GM10248 (cell line): ENCODE data around the gene TMCO4.

Experiments
- CTCF ChIA-PET: fragments of 300-600 bp; sonication (Branson Sonifier 250); formaldehyde crosslinking; extraction: SDS; loops from one replicate; lab custom pipeline; 2021; ENCODE audit warnings: antibody characterized with exemption; lab: Yijun Ruan, JAX
- POLR2A ChIA-PET: fragments of 350-650 bp; sonication (Branson Sonifier 250); formaldehyde crosslinking; extraction: SDS; loops from one replicate; lab custom pipeline; 2020; ENCODE audit warnings: antibody characterized with exemption; lab: Yijun Ruan, JAX
- DNase-seq: peaks from one replicate; pipeline ENCODE4 v3.0.0; 2012; ENCODE audit errors: extremely low spot score
- CTCF ChIP-seq: IDR thresholded peaks from 2 replicates; pipeline ENCODE4 v1.5.1; 2012; ENCODE audit warnings: mild to moderate bottlenecking, low read depth; ENCODE audit errors: extremely low read depth, missing control alignments, control extremely low read depth

TMCO4 gene

GRCh38 chr1:19646377-19647319, 153.1 kb downstream of the TMCO4 start:
- TF ChIP-seq CTCF = no peak
- CTCF ChIA-PET = interaction anchor here (1.0 to 5.3 kb wide), 5 partner anchors 14 to 505 kb away, joined by 3 to 29 read pairs (median 3); no protein-coding TSS in a partner anchor
- no peak for DNase-seq
- POLR2A ChIA-PET = interaction anchor here (0.5 kb wide), 1 partner anchor 174 kb away, joined by 4 read pairs; no protein-coding TSS in a partner anchor

GRCh38 chr1:19645411-19646251, 154.1 kb downstream of the TMCO4 start:
- no peak for DNase-seq
- ChIA-PET CTCF (interaction anchor here (1.4 to 5.3 kb wide), 4 partner anchors 9 to 253 kb away, joined by 3 to 29 read pairs (median 4); no protein-coding TSS in a partner anchor), POLR2A (interaction anchor here (0.5 kb wide), 1 partner anchor 173 kb away, joined by 4 read pairs; no protein-coding TSS in a partner anchor)
- TF ChIP-seq CTCF = no peak

- ChIA-PET POLR2A (no interaction called here), CTCF (interaction anchor here (1.1 to 5.3 kb wide), 4 partner anchors 9 to 252 kb away, joined by 4 to 29 read pairs (median 4); no protein-coding TSS in a partner anchor)
- no peak for TF ChIP-seq CTCF
- peak; percentile 61 for DNase-seq
These were observed 154.9 kb downstream of the TMCO4 start for GRCh38 chr1:19644681-19645410.

- POLR2A ChIA-PET = interaction anchor here (0.5 kb wide), 1 partner anchor 248 kb away, joined by 3 read pairs; no protein-coding TSS in a partner anchor
- CTCF ChIA-PET = interaction anchor here (1.1 to 1.5 kb wide), 3 partner anchors 10 to 18 kb away, joined by 4 to 5 read pairs (median 4); no protein-coding TSS in a partner anchor
- no peak for TF ChIP-seq CTCF
- DNase-seq = peak; percentile 48
These were observed 155.4 kb downstream of the TMCO4 start for GRCh38 chr1:19644395-19644680.

GRCh38 chr1:19643602-19644394, 155.9 kb downstream of the TMCO4 start, which contains the start of gene NBL1:
TSS of gene NBL1 (plus strand) at chr1:19644311. CDS start at chr1:19655031, 10,720 bp downstream.
- CTCF ChIA-PET = interaction anchor here (1.1 to 1.5 kb wide), 2 partner anchors 12 to 18 kb away, joined by 4 read pairs; no protein-coding TSS in a partner anchor
- peak; percentile 75 for DNase-seq
- TF ChIP-seq CTCF = no peak
- POLR2A ChIA-PET = interaction anchor here (0.5 to 0.6 kb wide), 2 partner anchors 247 to 407 kb away, joined by 3 to 8 read pairs; no protein-coding TSS in a partner anchor
